GM19035 (cell line): Measurements from ENCODE around the gene STYX.
A peak's percentile ranks its signal among the peaks of the same experiment; 100 is the strongest.

Source experiments
- ATAC-seq: cut with Tn5 transposase; IDR thresholded peaks from one replicate; pipeline ENCODE4 v1.9.1; 2021; ENCODE audit not compliant: unreplicated experiment

STYX gene

DNA sequence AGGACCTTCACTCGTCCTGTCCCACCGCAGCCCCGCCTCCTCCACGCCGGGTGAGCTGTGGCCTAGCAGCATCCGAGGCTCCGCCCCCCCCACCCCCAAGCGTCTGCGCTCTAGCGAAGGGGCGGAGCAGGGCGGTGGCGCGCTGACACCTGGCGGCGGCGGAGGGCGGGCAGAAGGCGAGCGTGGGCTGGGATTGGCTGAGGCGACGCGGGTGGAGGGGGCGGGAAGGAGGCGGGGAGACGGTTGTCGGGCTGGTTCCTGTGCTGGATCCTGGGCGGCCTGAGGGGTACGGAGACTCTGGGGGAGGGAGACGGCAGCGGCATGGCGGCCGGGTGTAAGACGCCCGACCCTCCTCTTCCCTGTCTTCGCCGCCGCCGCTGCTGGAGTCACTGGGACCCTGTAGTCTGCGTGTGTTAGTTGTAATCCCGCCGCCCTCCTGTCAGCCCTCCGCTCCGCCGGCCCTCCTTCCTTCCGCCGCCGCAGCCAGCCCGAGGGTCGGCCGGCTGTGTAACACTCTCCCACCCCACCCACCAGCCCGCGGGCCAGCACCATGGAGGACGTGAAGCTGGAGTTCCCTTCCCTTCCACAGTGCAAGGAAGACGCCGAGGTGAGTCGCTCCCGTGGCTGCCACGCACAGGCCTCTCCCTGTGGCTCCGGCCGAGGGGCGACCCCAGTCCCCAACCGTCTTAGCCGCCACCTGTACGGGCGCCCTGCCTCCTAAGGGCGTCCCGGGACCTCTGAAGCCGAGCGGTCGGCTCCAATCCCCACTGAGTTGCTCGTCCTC lies at the start of gene STYX:
STYX (plus strand) TSS at position 242 of the 784 bp plus-strand sequence; CDS start at position 551, 309 bp downstream.
- peak; percentile 94 for ATAC-seq

DNA sequence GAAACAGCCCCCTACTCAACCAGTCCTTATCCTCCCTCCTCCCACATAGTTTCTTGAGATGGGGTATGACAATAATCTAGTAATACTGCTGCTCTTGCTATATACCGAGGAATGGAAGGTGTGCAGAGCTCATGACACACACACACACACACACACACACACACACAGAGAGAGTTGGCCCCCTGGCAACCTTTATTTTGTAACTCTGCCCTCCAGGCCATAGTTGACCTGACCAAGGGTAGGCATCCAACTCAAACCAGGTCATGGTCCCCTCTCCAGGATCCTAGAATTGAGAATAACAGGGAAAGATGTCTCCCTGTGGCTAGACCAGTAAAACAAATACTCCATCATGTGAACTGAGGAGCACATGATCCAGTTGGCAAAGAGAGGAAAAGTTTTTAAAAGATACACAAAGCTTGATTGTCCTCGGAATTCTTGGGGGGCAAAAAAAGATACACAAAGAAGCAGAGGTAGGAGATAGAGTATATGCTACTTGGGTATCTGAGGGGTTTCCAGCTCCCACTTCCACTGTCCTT lies 45.9 kb upstream of the STYX start:
- no peak for ATAC-seq

DNA sequence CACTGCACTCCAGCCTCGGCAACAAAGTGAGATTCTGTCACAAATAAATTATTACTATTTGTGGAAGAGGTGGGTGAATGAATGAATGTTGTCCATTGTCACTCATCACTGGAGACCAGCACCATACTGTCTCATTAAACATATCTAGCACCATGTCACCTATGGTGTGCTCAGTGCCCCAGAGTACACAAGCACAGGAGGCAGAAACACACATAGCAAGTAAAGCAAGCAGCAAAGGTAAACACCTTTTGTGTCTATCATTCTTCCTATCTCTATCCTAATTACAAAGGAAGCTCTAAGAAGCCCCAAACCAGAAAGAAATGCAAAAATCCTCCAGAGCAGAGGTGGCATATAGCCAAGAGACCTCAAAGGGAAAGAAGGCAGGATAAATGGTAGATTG lies 43.8 kb upstream of the STYX start:
- ATAC-seq: no peak

GRCh38 chr14:52690983-52691760 lies 38.8 kb upstream of the STYX start:
- ATAC-seq: no peak

- no peak for ATAC-seq
Observed at GRCh38 chr14:52692248-52692962, 37.6 kb upstream of the STYX start.

- ATAC-seq: no peak
Observed at GRCh38 chr14:52693036-52693435, 36.9 kb upstream of the STYX start.

DNA sequence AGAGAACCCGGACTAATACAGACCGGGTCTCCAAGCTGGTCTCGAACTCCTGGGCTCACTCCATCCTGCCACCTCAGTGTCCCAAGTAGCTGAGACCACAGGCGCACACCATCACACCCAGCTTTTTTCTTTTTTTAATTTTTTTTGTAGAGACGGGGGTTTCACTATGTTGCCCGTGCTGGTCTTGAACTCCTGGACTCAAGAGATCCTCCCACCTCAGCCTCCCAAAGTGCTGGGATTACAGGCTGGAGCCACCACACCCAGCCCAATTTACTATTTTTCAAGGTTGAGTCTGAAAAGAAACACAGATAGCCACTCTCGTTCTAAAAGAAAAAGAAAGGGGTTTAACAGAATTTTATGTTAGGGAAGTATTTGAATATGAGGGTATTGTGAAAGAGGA lies 36.4 kb upstream of the STYX start:
- ATAC-seq: no peak

DNA sequence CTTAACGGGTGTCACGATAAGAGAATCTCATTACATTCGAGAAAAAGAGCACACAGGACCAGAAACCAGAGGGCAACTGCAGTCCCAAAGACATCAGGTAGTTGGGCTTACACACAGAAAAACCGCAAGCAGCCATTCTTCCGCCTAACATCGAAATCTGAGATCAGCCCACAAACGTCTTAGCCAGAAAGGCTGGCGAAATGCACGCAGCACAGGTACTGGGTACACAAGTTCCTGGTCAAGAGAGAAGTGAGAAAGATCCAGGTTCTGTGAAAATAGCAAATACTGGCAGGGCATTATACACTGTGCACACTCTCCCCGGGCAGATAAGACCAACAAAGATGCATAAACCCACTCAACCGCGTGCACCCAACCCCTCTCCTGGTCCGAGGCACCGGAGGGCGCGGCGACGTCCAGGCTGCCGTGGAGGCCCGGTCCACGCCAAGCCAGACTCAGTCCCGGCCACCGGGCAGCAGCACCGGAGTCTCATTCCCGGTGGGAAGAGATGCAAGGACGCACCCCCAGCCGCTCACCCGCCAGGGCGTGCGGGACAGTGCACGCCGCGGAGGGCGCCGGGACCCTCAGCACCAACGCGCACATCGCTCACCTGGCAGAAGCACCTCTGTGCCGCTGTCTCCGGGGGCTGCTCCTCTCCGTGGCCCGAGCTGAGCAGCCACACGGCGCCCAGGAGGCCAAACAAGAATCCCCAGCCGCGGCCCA lies 35.0 kb upstream of the STYX start:
- ATAC-seq: peak; percentile 49

DNA sequence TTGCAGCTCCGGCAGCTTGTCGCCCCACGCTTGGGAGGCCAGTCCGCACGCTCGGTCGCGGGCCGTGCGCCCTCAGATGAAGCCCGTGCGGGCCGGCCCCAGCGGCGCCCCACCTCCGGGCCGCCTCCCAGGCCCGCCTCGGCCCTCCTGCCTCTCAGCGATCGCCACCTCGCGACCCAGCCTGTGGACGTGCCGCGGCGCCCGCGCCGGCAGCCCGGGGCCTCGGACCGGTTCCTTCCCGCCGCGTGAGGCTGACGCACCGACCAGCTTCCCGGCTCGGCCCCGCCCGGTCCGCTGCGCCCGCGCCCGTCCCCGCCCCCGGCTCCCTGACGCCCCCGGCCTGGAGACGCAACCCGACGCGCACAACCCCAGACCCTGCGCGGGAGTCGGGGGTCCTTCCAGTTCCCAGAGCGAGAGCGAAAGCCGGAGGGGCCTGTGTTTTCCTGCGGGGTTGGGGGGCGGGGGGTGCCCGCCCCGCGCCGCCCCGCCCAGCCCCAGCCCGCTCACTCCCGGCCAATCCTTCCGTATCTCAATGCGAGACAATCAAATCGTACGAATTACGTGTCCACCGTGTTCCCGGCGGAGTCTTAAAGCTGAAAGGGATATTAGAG lies 34.4 kb upstream of the STYX start, which contains the start of gene ERO1A:
ERO1A (minus strand) TSS at position 78 of the 611 bp plus-strand sequence; CDS start at position 1, 77 bp downstream.
- peak; percentile 73 for ATAC-seq

DNA sequence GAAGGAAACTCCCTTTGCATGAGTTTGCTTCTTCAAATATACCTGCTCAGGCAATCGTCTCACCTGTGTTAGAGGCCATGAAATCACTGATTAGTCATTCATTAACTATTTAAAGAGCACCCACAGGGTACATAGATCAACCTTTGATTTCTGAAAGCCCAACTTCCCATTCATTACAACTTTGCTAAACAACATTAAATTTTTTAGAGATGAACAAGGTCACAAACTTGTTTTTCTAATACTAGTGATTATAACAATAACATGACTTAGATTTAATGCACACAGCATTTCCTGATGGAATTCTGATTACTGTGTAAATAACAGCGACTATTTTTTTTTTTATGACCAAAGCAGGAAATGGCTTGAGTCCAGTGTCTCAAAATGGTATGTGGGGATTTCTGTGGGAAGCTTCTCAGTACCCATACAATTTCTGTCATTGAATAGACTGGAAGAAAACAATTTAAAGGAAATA lies 29.2 kb upstream of the STYX start:
- no peak for ATAC-seq

GRCh38 chr14:52701223-52701622 lies 28.7 kb upstream of the STYX start:
- no peak for ATAC-seq

- no peak for ATAC-seq
Observed at GRCh38 chr14:52703225-52703624, 26.7 kb upstream of the STYX start.

GRCh38 chr14:52703664-52704063 lies 26.3 kb upstream of the STYX start:
- no peak for ATAC-seq

GRCh38 chr14:52706286-52706685 lies 23.7 kb upstream of the STYX start:
- no peak for ATAC-seq

- peak; percentile 98 for ATAC-seq
Observed at GRCh38 chr14:52706724-52707706, 23.0 kb upstream of the STYX start, which contains the start of gene PSMC6. Gene PSMC6, plus strand, starts transcription at chr14:52707200. Its CDS starts 20 bp downstream, at chr14:52707220.

GRCh38 chr14:52711666-52712065 lies 18.3 kb upstream of the STYX start:
- no peak for ATAC-seq

DNA sequence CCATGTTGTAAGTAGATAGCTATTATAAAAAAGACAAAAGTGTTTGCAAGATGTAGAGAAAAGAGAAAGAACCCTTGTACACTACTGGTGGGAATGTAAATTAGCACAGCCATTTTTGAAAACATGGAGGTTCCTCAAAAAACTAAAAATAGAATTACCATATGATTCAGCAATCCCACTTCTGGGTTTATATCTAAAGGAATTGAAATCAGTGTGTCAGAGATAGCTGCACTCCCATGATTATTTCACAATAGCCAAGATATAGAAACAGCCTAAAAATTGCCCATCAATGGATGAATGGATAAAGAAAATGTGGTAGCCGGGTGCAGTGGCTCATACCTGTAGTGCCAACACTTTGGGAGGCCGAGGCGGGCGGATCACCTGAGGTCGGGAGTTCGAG lies 13.8 kb upstream of the STYX start:
- no peak for ATAC-seq

DNA sequence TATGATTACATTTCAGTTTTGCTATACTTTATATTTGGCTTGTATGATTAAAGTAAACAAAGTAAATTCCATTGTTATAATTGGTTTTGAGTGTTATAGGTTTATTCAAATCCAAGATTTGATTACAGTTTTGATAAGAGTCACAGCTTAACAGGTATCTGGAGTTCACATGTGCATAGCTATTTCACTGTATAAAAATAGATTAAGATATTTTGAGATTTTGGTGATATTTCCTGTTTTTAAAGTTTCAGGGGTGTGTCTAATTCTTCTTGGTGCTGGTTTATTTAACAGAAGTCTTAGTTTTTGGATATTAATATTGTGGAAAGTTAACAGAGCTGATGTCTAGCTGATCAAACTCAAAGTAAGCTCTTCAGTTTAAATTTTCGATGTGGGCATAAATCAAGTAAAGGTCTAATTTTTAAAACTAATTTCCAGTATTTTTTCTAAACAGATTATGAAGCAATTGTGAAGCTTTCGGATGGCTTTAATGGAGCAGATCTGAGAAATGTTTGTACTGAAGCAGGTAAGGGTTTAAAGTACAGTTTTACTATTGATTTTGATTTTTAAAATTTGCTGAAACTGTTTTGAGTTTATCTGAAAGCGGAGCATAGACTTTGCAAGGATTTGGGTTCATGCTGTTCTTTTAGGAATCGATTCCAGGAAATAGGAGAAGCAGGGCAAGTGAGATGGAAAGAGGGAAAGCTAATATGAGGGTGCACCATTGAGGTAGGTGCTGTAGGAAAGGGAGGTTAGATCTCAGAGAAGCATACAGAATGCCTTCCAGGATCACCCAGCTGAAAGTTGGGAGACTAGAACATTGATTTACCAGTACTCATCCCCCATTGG lies 6.2 kb upstream of the STYX start:
- no peak for ATAC-seq
